GM19467 (cell line): ENCODE measurements around the gene GAGE10.
"Not testable (repeated sequence)": the region's sequence is repeated elsewhere in the genome, so short reads cannot be mapped to it uniquely, and the experiment has no call there.

Experiments used
- ATAC-seq: cut with Tn5 transposase; IDR thresholded peaks from one replicate; pipeline ENCODE4 v1.9.1; 2021; ENCODE audit warnings: mild to moderate bottlenecking, moderate library complexity; ENCODE audit not compliant: unreplicated experiment

Gene GAGE10

GRCh38 chrX:49322266-49322665, 18.8 kb downstream of the GAGE10 start:
- ATAC-seq, result not testable (repeated sequence)

DNA sequence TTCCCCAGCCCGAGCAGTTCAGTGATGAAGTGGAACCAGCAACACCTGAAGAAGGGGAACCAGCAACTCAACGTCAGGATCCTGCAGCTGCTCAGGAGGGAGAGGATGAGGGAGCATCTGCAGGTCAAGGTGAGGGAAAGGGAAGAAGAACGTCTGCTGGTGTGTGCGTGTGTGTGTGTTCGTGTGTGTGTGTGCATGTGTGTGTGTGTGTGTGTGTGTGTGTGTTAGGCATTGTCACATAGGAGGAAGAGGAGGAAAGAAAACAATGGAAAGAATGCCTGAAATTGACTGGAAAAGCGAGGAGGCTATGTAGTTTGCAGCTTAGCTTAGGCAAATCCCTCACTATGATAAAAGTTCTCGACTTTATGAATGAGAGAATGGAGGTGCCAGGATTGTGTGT, 20.3 kb downstream of the GAGE10 start:
- ATAC-seq, result not testable (repeated sequence)

DNA sequence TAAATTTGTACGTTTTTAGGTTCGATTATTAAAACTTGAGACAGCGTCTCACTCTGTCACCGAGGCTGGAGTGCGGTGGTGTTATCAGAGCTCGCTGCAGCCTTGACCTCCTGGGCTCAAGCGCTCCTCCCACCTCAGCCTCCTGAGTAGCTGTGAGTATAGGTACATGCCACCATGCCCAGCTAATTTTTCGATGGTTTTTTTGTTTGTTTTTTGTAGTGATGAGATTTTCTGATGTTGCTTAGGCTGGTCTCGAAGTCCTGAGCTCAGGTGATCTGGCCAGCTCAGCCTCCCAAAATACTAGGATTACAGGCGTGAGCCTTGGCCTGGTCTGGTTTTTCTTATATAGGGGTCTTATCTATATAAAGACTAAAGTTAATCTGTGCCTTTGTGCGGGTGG, 27.0 kb downstream of the GAGE10 start:
- not testable (repeated sequence) for ATAC-seq

GRCh38 chrX:49331282-49331681, 27.8 kb downstream of the GAGE10 start, which contains the start of gene GAGE13:
Gene GAGE13 (plus strand): TSS chrX:49331582. CDS start chrX:49332738, 1,156 bp downstream.
- ATAC-seq, result not testable (repeated sequence)

- ATAC-seq, result not testable (repeated sequence)
Measured at GRCh38 chrX:49331841-49332240, 28.4 kb downstream of the GAGE10 start.

GRCh38 chrX:49341449-49341848, 38.0 kb downstream of the GAGE10 start:
- not testable (repeated sequence) for ATAC-seq

DNA sequence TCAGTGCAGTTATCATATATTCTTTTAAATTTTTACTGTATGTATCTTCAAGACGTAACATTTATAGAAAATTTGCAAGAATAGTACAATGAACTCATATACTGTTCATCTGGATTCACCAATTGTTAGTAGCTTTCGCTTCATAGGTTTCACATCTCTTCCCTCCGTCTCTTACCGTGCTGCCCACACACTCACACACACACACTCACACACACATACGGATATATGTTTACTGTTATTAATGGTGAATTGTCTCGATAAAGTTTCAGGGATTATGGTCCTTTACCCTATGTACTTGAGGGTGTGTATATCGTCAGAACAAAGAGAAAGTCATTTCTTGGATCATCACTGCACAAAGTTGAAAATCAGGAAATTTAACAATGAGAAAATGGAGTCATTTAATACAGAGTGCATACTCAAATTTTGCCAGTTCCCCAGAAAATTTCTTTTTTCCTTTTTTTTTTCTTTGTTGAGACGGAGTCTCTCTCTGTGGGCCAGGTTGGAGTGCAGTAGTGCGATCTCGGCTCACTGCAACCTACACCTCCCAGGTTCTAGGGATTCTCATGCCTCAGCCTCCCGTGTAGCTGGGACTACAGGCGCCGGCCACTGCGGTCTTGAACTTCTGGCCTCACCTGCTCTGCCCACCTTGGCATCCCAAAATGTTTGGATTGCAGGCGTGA, 41.2 kb downstream of the GAGE10 start:
- not testable (repeated sequence) for ATAC-seq

DNA sequence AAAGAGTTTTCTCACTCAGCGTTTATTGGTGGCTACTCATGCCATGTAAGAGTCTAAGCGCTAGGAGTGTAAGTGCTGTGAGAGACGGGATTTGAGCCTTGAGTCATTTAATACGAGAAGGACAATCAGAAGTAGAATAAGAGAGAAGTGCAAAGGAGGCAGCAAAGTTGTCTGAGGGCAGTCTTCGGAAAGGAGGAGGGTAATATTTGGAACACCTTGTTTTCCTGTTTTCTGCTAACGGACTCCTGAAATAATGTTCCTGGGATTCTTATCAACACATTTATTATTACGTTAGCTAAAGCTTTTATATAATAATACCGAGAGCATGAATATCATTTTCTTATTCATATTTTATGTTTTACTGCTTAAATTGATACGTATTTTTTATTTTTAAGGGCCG, 42.0 kb downstream of the GAGE10 start:
- ATAC-seq, result not testable (repeated sequence)

- ATAC-seq, result not testable (repeated sequence)
Measured at GRCh38 chrX:49346150-49346549, 42.7 kb downstream of the GAGE10 start.
